ENCODE measurements around the gene LSG1.
"Not testable (repeated sequence)": the region's sequence is repeated elsewhere in the genome, so short reads cannot be mapped to it uniquely, and the experiment has no call there.

LSG1 gene

DNA sequence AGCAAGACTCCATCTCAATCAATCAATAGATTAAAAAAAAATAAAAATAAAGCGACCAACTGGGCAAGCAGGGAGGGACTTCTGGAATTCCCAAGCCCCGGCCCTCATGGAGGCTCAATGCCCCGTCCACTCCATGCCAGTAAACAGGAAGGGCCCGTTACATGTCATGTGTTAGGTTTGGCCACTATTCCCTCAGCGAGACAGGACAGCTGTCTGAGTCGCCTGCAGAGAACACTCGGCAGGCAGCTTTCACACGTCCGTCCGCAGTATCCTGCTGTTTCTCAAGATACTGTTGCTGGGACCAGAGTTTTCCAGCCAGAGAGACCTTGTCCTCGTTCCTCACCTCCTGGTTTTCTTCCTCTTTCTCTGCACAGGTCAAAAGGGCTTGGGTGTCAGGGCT is 56.8 kb downstream of the LSG1 start:
- no peak for DNase-seq

DNA sequence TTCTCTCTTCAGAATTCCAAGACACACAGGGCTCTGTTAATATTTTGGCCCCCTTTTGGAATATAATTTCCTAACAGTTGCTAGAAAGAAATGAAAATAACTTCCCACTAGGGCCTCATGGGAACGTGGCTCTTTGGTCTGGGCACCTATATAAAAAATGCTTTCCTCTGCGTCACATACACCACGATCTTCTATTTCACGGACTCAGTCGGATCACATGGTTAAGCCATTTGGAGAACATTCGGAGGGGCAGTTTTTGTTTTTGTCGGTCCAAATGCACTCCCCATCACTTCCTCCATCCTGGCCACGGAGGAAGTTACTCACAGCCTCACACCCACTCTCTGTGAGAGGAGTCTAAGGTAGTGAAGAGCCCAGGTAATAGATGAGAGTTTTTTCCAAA is 59.8 kb downstream of the LSG1 start:
- DNase-seq, result no peak

DNA sequence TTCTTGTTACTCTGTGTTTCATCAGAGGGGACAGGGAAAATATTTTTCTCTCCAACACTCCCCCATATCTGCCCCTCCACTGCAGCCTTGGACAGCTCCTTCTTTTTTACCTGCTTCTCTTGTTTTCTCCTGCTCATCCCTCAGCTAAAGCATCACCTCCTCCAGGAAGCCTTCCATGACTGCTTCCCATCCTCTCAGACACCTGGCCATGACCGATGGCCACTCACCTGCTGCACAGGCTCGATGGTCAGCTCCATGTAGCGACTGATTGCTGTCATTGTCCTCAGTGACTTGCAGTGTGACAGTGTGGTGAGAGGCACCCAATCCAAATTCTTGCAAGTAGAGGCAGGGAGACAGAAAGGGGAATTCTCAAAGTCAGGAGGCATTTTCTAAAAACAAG is 61.3 kb downstream of the LSG1 start:
- DNase-seq, result no peak

DNA sequence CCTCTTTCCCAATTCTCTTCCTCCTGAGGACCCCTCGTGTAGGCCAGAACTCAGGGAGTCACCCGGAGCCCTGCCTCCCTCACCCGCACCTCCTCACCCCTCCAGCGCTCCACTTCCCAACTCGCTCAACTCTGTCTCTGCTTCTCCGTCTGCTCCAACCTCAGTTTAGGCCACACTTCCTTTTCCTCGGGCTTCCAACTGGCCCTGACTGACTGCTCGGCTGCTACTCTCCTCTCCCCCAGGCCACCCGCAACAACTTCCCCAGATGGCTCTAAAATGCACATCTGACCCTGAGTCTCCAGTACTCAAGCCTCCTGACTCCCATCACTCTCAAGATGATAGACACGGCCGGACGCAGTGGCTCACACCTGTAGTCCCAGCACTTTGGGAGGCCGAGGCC is 62.4 kb downstream of the LSG1 start:
- no peak for DNase-seq

DNA sequence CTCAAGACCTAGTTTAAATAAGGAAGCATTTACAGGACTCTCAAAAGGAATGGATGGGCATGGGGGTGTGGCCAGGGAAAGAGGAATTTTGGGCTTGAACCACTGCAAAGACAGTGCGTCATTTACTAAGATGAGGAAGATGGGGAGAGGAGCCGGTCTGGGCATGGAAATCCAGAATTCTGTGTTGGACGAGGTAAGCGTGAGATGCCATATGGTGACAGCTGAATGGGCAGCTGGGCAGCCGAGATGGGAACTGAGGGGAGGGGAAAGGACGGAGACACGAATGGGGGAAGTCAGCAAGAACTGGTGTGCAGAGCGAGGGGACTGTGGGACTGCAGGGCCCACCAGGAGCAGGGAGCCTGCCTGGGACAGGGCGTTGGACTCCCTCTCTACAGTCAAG is 63.0 kb downstream of the LSG1 start:
- no peak for DNase-seq

DNA sequence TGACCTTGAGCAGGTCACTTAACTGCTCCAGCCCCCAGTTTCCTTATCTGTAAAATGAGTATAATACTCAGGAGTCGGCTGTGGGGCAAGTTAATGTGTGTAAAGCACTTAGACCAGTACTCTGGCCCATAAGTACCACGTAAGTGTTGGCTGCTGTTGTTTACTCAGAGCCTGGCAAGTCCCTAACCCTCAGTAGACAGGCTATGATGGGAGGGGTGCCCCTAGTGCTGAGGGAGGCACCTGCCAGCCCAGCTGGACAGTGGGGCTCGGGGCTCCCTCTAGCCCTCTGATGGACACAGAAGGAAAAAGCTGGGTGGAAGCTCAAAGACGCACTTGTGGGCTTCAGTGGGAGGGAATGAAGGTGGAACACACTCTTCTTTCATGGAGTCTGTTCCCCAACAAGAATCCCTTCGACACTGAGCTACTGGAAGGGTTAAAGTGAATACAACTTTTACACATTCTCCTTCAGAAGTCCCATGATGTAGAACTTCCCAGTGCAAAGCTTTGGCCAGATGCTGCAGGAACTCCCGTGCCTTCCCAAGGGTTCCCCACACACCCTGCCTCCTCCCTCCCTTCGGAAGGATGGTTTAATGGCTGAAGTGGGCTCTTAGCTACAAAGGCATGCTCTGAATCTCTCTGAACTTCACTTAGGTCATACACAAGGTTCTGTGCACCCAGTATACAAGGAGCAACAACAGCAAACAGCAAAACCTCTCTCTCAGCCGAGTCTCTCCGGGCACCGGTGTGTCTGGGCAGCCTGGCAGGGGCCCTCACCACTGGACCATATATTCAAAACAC is 64.2 kb downstream of the LSG1 start:
- DNase-seq, result no peak

DNA sequence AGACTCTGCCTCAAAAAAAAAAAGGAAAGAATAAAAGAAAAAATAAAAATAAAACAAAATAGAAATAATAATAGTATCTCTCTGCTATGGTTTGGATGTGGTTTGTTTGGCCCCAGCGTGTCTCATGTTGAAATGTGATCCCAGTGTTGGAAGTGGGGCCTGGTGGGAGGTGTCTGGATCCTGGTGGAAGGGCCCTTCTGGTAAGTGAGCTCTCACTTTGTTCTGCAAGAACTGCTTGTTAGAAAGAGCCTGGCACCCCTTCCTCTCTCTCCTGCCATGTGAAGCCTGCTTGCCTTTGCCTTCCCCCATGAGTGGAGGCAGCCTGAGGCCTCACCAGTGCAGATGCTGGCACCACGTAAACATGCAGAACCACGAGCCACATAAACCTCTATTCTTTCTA is 65.0 kb downstream of the LSG1 start:
- DNase-seq, result no peak

DNA sequence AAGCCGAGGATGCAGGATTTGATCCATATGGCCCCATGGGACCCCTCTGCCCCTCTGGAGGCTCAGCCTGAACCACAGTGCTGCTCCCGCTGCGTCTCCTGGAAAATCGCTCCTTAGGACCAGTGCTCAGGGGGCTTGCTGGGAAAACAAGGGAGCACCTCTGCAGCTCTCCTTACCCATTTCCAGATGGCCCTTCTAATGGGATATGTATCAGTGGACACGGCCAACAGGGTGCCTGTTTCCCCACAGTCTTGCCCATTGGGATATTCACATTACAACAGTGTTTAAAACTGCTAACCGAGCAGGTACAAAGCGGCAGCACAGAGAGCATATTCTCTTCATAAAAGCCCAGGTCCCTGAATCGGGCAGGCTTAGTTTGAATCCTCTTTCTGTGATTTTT is 65.8 kb downstream of the LSG1 start:
- no peak for DNase-seq

DNA sequence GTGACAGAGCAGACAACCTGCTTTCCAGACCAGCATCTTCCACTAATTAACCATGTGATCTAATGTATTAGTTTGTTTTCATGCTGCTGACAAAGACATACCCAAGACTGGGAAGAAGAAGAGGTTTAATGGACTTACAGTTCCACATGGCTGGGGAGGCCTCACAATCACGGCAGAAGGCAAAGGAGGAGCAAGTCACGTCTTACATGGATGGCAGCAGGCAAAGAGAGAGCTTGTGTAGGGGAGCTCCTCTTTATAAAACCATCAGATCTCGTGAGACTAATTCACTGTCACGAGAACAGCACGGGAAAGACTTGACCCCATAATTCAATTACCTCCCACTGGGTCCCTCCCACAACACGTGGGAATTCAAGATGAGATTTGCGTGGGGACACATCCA is 66.7 kb downstream of the LSG1 start:
- not testable (repeated sequence) for DNase-seq

DNA sequence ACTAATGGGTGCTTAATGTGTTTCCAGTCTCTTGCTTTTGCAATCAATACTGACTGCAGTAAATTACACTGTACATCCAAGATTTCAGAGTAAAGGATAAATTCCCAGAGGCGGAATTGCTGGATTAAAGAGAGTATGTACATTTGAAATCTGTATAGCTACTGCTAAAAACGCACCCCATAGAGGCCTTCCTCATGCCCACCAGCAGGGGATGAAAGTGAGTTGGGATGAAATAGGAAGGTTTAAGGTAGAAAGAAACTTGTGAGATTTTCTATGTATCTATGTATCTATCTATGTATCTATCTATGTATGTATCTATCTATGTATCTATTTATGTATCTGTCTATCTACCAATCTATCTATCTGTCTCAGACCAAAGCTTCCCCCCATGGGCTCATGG is 67.2 kb downstream of the LSG1 start:
- DNase-seq, result no peak

DNA sequence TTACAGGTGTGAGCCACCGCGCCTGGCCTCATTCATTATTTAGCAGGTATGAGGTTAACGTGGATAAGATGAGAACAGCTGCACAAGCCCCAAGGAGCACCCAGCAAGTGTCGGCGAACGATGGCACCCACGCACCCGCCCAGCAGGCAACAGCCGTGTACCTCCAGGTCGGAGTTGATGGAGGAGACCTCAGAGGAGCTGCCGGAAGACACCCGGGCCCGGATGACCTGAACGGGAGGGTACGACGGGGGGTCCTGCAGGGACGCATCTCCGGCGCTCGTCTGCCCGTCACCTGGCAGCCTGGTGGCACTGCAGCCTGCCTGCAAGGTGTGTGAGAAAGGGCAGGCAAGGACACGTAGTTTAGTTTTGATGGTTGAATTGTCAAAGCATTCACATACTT is 67.9 kb downstream of the LSG1 start:
- DNase-seq, result no peak

DNA sequence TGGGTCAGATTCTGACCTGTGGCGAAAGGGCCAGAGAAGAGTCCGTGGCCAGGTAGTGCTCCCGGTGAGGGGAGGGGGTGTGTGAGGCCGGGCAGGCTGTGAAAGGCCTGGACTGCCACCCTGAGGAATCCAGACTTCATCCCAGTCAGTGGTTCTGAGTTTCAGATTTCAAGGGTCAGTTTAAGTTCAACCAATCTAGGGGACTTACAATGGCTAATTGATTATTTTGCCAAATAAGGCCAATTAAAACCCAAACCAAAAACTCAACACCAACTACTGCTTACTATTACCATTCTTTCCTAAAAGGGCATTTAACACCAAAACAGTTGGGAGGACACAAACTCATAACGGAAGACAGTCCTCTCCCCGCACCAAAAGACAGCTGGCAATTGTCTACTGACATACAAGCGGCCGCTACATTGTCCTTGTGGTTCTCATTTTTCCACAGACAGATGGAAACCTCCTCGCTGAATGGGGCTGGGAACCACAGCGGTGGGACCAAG is 69.3 kb downstream of the LSG1 start:
- no peak for DNase-seq

DNA sequence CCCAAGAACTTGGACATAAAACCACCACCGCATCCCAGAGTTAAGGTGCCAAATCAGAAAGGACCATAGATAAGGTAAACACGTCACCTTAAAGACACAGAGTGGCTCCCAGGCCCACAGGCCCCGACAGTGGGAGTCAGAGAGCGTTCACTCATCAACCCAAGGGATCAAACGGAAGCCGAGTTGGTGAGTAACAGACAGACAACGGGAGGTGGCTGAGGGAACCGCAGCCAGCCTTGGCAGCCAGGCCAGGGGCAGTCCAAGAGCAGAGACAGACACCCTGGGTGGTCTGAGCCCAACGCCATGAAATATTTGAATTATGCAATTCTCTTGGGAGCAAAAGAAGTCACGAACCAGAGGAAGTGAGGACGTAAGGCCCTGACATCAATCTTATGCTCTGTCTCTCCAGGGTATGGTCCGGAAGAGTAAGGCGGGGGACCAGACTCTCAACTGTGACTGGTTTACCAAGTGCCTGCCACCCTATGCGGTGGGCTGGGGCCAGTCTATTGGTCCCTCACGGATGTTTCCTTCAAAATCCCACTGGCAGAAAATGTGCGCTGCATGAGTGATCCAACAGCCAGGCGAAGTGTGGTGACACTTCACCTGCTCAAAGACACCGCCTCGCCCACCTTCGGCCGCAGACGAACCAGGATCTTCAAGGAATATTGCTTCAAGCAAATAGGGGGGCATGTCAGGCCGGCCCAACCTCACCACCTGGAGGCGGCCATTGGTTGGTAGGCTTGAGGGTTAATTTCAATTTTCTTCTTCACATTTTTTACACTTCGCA is 73.0 kb downstream of the LSG1 start:
- no peak for DNase-seq

DNA sequence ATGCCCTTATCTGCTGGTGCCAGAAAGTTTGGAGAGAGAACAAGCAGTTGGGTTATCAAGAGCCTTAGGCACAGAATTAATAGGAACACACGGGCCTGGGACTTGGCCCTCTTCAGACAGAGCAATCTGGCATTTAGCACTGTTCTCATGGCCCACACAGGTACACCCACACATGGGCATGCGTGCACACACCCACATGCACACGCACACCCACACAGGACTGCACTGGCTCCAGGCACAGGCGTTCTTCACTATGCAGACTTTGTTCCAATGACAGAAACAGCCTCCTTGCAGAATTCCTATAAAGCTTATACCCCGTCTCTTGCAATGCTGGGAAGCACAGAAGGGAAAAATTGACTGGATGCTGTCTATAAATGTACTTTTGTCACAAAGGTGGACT is 75.1 kb downstream of the LSG1 start:
- DNase-seq, result no peak

DNA sequence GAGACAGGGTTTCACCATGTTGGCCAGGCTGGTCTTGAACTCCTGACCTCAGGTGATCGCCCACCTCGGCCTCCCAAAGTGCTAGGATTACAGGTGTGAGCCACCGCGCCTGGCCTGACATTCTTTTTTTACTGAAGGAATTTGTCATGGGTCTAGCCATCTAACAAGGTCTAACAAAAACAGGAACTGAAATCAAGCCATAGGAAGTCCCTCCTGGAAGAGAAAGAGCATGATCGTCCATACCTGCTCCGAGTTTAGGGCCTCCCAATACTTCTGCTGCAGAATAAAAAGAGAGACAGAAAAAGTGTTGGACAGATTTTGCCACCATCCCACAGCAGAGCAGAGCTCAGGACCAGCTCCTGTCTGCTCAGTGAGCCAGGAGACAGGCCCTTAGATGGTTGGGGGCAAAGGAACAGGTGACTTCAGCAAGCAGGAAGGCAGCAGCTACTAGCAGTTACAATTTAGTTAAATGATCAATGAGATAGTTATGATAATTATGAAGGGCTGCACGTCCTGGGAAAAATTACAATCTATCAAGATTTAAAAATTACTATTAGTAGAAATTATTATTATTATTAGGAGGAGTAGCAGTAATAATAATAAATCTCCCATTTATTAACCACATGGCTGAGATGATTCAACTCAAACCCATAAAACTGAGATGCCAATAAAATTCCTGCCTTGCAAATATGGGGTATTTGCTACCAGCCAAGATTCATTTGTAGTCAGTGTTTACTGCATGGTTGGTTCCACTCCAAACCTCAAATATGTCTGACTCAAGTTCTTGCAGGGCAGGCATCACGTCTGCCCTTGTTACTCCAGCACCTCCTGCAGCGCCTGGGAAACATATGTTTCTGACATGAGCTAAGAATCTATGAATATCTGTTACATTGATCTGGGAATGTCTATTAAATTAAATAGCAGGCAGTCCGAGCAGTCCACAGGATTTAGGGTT is 78.9 kb downstream of the LSG1 start:
- DNase-seq, result no peak

Data from effector CD8-positive, alpha-beta T cell (primary cell).